Left hindlimb (tissue), 1 donor: ENCODE results near the gene TOR1A.
A peak's percentile ranks its signal among the peaks of the same experiment; 100 is the strongest.
"Not testable (repeated sequence)": the region's sequence is repeated elsewhere in the genome, so short reads cannot be mapped to it uniquely, and the experiment has no call there.

Experiments used
- DNase-seq: peaks from one replicate; pipeline ENCODE4 v3.0.0-alpha.2; 2018

TOR1A gene

GRCh38 chr9:129816501-129817435 is 7.2 kb downstream of the TOR1A start:
- no peak for DNase-seq

- no peak for DNase-seq
Measured at GRCh38 chr9:129815278-129815677, 8.7 kb downstream of the TOR1A start.

- no peak for DNase-seq
Measured at GRCh38 chr9:129814432-129815223, 9.3 kb downstream of the TOR1A start.

DNA sequence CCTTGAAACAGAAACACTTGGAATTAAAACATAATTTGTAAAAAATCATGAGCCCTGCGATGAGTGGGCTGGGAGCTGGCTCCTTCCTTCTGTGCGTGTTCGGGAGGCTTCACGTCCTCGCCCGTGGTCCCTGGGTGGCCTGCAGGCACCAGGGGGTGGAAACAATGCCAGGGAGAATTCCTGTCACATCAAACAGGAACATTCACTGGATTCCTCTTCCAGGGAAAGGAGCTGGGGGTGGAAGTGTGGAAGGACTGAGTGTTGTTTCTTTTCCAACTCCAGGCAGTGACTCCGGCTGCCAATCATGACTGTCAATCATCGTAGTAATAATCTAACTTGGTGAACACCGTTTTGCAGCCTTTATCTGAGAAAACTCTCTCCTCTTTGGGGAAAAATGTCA is 10.3 kb downstream of the TOR1A start:
- no peak for DNase-seq

GRCh38 chr9:129812385-129812784 is 11.6 kb downstream of the TOR1A start:
- DNase-seq, result no peak

- no peak for DNase-seq
Measured at GRCh38 chr9:129811967-129812363, 12.0 kb downstream of the TOR1A start.

DNA sequence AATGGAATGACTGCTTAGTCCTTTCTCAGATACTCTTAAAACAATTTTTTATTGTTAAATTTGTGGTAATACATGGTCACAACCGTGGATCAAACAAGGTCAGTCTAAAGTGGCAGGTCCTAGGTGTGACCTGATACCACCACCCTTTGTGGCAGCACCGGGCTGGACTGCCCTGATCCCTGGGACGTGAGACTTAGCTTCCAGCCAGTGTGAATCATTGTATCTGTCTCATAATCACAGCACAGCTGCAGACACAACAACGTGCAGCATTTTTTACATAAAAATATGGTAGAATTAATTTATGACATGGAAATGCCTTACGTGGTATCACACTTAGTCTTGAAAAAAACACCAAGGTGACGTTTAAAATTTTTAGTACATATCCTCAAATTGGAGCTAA is 13.1 kb downstream of the TOR1A start:
- DNase-seq, result no peak

DNA sequence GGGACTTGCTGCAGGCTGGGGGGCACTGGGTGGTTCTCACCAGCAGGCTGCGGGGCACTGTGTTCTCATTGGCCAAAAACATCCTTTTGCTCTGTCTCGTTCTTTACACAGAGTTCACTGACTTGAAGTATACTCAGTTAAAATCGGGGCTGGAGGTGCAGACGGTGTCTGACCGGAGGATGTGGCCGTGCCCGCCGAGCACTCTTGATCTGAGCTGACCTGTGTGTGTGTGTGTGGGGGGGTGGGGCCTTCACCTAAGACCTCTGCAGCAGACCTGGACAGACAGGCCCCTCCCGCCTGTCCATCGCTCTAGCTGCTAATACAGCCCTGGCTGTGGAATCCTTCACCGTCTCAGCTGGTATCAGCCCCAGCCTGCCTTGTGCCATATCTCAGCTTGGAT is 13.8 kb downstream of the TOR1A start:
- DNase-seq, result no peak

GRCh38 chr9:129809346-129809745 is 14.6 kb downstream of the TOR1A start:
- DNase-seq, result no peak

DNA sequence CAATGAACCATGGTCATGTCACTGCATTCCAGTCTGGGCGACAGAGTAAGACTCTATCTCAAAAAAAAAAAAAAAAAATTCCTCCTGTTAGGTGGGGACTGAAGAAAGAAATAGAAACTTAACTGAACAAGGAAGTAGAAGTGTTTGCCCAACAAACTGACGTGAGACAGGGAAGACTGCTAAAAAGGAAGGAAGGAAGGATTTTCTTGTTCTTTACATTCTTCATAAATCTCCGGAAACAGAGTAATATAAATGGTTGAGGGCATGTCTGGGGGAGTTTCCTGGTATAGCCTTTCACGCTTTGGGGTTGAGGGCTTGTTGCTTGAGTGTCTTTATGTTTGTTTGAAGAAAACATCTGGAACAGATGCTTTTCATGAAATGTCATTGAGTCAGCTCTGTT is 17.9 kb downstream of the TOR1A start:
- DNase-seq, result no peak

GRCh38 chr9:129803676-129804060 is 20.3 kb downstream of the TOR1A start:
- DNase-seq, result no peak

- DNase-seq, result peak; percentile 97
Measured at GRCh38 chr9:129802833-129803675, 20.9 kb downstream of the TOR1A start, which contains the start of gene TOR1B. TOR1B (plus strand) TSS chr9:129803184; CDS start chr9:129803213, 29 bp downstream.

GRCh38 chr9:129801504-129801903 is 22.4 kb downstream of the TOR1A start:
- DNase-seq, result no peak

- DNase-seq, result no peak
Measured at GRCh38 chr9:129798973-129799372, 25.0 kb downstream of the TOR1A start.

DNA sequence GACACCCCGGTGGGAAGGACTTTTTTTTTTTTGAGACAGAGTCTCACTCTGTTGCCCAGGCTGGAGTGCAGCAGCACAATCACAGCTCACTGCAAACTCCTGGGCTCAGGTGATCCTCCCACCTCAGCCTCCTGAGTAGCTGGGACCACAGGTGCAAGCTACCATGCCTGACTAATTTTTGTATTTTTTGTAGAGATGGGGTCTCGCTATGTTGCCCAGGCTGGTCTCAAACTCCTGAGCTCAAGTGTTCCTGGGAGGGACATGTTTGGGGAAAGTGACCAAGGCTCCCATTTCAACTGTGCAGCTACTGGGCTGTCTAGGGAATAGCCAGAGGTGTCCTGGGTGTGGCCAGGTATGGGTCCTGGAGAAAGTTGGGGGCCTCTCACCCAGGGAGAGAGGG is 27.9 kb downstream of the TOR1A start:
- not testable (repeated sequence) for DNase-seq

- no peak for DNase-seq
Measured at GRCh38 chr9:129794549-129794948, 29.4 kb downstream of the TOR1A start.

GRCh38 chr9:129786481-129786880 is 37.5 kb downstream of the TOR1A start:
- DNase-seq, result no peak

DNA sequence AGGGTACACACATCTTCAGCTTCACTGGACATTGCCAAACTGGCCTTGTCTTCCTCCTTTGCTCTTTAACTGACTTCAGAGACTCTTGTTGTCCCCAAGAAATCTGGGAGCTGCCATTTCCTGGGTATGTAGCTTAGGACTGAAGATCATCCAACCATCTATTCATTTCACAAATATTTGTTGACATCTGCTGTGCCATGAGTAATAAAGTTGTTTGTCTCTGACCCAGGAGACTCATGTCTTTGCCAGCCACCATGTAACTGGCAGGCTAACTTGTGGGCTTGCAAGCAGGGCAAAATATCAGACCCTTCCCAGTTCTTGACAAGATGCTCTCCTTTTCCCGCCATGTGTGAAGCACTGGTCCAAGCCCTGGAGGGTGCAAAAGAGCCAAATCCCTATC is 38.1 kb downstream of the TOR1A start:
- DNase-seq, result no peak

DNA sequence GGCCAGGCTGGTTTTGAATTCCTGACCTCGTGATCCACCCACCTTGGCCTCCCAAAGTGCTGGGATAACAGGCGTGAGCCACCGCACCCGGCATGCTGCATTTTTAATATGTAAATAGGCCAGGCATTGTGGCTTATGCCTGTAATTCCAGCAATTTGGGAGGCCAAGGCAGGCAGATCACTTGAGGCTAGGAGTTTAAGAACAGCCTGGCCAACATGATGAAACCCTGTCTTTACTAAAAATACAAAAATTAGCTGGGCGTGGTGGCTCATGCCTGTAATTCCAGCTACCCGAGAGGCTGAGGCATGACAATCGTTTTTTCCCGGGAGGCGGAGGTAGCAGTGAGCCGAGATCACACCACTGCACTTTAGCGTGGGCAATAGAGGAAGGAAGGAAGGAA is 39.0 kb downstream of the TOR1A start:
- not testable (repeated sequence) for DNase-seq

GRCh38 chr9:129783516-129784361 is 40.2 kb downstream of the TOR1A start:
- peak; percentile 80 for DNase-seq

- DNase-seq, result no peak
Measured at GRCh38 chr9:129781981-129782380, 42.0 kb downstream of the TOR1A start.

DNA sequence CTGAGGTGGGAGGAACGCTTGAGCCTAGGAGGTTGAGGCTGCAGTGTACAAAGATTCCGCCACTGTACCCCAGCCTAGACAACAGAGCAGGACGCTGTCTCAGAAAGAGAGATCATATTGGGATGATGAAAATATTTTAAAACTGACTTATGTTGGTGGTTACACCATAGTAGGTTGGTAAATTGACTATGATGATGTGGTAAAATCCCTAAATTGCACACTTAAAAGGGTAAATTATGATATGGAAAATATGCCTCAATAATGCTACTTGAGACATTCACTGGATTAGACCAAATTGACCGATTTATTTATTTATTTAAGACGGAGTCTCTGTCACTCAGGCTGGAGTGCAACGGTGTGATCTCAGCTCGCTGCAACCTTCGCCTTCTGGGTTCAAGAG is 42.8 kb downstream of the TOR1A start:
- DNase-seq, result no peak
